NCI-H446 treated with DMSO at 0.1 percent for 48 hours (cell line): ENCODE results near the gene NCKAP5.

ENCODE experiments used
- DNase-seq: peaks from one replicate; lab custom pipeline; 2025; lab: John Stamatoyannopoulos, UW

NCKAP5 gene

DNA sequence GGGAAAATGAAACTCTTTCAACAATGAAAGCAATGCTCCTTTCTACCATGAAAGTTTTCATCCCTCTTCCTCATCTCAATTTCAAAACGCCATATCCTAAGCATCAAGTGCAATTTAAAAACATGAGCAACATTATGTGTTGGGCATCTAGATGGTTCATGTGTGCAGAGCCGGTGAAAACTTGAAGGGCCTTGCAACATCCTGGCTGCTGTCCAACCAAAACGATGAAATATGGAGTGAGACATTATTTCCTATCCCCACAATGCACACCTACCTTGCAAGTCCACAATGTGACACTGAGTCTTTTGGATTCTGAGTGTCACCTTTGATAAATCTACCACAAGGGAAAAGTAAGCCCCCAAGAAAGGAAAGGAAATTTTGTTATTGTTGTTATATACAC is 110.0 kb downstream of the NCKAP5 start:
- no peak for DNase-seq

DNA sequence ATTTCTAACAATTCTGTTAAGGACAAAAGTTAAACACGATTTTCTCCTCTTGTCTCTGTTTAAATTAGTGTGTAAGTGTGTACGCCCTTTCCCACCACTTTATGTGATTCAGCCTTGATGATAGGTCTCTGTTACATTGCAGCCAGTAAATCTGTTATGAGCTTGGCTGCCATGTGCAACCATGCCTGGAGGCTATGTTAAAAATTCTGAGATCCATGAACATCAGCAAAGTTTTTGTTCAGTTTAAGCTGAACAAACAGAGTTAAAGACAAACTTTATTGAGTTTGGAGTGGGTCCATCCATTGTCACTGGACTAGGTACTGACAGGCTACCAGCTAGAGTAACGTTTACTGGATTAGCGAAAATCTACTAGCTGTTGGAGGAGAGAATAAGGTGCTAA is 110.4 kb downstream of the NCKAP5 start:
- no peak for DNase-seq

DNA sequence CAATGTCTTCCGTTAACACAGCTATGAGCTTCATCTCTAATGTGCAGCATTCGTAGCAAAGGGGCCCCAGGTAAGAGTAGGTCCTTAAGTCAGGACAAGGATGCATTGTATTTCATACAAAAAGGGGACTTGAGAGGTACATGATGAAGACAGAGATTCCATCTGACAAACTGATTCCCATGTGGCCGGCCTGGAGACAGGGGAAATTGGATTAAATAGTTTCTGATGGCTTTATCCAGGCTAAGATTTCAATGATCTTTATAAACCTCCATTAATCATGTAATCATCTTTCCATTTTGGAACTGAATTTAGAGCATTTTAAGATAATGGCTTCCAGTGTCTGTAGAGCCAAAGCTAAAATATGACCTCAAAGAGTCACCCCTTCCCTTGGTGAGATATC is 111.3 kb downstream of the NCKAP5 start:
- no peak for DNase-seq

DNA sequence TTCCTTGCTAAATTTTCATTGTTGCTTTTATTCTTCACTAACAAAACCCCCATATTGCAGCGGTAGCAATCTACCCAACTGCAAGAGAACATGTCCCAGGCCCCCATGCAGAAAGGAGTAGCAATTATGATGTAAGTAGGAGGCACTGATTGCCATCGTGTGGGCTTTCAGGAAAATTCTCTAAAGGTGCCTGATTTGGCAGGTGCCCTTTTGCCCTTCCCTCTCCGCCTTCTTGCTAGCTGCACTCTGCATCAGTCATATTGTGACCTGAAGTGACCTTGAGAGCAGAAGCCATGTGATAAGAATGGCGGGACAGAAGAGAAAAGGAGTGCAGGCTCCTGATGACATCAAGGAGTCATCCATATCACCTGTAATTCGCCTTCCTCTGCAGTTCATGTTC is 112.1 kb downstream of the NCKAP5 start:
- no peak for DNase-seq

DNA sequence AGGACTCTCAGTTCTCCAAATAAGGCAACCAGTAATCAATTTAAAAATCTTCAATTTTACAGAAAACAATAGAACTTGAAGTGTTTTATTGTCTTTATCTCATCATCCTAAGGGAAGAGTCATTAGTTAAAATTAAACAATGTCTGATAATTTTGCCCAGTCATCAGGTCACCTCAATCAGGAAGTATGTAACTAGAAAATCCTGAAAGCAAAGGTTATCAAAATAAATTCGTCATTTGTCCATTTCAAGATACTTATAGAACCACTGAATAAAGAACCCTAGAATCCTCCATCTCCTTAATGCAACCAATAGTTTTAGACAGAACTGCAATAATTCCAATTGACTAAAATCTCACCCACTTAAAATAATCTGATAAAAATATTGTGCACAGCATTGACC is 115.2 kb downstream of the NCKAP5 start:
- no peak for DNase-seq

DNA sequence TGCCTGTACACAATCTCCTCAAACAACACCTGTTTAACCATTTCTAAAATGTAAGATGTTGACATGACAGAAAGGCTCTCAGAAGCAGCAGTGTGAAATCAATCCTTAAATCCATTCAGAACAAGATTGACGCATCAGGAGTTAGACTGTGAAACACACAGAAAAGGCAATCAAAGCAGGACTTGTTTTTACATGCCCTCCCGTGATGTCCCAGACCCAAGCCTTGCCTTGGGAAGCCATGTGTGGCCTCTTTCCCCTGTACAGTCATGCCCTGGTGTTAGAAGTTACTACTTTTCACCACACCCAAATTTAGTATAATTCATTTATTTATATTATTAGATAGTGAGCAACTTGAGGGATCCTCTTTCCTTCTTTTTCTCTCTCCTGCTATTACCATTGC is 115.7 kb downstream of the NCKAP5 start:
- DNase-seq, result no peak

DNA sequence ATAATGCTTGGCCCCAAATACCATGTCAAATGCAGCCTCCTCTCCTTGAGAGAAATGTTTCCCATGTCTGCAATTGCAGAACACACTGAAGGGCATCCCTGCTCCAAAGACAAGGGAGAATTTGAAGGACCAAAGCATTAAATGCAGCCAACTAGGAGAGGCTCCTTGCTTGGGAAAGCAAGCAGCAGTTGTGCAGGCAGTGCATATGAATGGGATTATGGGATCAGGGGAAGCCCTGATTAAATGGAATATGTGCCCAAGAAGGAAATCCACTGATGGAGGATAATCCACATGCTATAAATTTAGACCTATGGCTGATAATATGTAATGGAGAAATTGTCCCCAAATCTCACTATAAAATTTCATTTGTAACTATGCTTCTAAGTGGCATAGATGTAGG is 116.1 kb downstream of the NCKAP5 start:
- DNase-seq, result no peak

DNA sequence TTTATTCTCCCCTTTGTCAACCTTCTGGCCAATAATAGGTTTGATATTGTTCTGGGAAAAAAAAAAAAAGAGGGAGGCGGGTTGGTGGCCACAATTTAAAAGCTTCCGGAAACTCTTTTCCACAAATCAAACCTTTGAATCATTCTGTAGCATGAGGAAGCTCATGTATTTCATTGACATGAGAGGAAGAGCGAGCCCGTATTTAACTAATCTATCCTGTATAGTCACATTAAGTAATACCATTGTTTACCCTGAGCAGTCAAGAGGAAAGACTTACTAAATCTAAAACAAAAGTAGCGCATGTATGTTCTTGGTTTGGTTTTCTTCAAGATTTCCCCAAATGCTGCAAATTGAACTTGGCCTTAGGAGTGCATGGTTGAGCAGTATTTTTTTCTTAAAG is 120.1 kb downstream of the NCKAP5 start:
- no peak for DNase-seq

DNA sequence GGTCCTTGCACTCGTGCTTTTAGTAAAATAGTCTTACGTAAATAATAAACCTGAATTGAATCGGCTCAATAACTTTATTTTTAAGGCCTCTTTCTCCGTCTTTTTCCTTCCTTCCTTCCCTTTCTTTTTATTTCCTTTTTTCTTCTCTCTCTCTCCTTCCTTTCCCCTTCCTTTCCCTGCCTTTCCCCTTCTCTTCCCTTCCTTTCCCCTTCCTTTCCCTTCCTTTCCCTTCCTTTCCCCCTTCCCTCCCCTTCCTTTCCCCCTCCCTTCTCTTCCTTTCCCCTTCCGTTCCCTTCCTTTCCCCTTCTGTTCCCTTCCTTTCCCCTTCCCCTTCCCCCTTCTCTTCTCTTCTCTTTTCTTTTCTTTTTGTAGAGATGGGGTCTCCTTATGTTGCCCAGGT is 121.0 kb downstream of the NCKAP5 start:
- DNase-seq, result no peak

DNA sequence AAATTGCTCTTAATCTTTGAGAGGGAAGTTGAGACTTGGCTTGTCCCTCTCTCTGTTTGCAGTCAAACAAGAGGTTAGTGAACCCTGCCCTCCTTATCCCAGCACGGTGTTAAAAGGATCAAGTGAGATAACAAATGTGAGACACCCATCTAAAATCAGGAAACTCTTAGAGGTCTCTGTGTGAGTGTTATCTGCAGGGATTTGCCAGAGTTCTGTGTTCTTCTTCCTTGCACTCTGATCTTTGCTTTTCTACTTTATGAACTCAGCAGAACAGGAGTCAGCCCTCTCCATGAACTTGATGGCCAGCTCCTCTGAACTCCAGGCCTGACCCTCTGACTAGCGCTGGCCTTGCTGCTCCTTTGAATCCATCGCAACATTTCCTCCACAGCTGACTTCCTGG is 123.8 kb downstream of the NCKAP5 start:
- DNase-seq, result no peak

DNA sequence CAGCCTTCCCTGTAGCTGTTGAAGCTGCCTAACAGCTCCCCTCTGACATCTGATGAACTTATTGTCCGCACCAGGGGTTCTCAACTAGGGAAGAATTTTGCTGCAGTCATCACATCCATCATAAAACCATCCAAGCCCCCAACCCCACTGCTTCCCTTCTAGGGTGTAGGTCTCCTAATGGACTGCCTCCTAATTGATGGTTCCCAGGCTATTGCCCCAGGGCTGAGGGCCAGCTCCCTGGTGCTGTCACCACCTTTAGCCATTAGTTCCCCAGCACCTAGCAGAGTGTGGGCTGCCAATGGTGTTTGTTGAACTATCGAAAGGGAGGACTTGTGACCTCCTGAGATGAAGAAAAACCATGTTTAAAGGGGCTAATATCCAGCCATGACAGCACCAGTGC is 125.9 kb downstream of the NCKAP5 start:
- DNase-seq, result no peak

DNA sequence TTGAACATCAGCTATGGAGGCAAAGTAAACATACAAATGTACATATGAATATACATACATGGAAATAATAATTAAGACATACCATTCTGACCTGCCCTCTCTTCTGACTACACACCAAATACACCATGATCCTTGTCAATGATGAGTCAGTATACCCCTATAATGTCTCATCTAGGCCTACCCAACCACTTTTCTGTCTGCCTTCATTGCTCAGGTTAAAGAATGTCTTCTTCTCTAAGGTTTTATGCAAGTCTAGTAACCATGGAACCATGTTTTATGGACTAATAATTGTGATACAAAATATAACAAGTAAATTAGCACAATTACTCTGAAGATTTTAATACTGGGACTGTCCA is 128.7 kb downstream of the NCKAP5 start:
- no peak for DNase-seq

DNA sequence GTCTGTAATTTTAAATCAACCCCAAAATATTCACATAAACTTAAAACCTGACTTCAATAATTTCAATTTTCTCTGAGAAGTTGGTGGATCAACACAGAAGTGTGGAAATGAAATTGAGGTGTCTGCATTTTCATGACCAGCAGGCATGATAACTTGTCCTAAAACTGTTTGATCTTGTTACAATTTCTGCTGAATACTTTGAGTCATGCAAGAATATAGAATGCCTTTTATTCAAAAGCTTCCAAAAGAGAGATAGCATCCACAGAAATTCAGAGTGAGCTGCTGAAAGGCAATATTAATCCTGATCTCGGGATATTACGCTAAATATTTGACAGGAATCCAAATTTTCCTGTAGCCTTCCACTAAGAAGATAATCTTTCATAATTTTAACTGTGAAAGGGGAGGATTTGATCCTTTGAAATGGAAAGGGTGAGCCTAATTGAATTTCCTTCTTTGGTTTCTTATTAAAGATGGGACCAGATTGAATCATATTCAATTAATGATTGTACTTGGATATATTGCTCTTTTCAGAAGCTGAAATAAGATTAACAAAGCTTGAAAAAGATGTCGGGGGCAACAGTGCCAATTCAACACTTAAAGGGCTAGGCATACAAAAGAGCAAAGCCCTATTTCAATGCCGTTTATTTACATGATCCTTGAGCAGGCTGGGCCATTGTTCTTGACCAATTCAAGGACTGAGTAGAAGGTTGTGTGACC is 129.3 kb downstream of the NCKAP5 start:
- DNase-seq, result no peak

DNA sequence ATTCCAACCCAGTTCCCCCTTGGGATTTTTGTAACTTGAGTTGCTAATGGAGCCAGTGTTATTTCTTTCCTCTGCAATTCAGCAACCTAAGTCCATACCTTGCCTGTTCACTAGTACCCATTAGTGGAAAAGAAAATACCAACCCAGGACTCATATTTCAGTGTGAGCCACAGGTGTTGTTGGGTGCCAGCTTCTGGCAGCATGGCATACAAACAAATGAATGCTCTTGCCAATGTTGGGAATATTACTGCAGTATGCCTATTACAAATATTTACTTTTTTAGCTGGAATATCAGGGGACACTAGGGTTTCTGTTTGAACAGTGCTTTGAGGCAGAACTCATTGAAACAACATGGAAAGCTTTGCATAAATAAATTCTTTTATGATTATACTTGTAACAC is 130.2 kb downstream of the NCKAP5 start:
- DNase-seq, result no peak

DNA sequence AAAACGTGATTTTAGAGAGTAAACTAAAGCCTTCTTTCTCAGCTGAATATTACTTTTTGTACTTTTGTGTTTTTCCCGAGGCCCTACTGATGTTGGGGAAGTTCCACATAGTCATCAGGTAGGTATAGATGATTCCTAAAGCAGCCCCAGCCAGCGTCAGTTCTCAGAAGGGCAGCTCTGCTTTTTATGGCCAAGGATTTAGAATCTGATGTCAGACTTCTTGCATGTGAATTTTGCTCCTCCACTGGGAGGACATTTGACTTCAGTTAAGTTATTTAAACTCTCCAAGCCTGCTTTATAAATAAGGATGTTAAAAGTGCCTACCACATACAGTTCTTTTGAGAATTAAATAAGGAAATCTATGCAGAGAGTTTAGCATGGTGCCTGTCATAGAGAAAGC is 130.8 kb downstream of the NCKAP5 start:
- no peak for DNase-seq

DNA sequence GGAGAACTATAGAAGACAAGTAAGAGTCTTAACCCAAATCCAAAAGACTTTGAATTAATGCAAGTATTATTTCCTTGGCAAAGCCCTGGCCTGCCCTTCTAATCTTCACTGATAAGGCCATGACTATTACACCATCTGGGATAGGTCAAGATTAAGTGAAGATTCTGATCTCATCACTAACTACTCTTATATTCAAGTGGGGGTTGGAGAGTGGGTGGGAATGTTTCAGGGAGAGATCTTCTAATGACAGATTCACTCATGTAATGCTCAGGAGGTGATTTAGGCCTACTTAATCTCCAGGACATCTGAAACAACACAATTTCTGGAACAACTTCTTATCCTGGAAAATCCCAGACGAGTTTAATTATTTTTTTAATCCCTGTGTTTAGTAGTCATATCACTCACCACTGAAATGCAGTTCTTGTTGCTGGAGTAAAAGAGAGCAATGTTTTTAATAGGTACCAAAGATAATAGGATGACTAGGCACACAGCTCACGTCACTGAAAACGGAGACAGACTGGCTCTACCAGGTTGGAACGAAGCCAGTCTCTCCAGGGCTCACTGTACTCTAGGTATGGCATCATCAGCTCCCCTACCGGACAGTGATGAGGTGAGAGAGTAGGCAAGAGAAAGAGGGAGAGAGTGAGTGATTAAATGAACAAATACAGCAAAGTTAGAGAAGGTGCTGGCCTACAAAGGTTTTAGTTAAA is 133.1 kb downstream of the NCKAP5 start:
- no peak for DNase-seq

DNA sequence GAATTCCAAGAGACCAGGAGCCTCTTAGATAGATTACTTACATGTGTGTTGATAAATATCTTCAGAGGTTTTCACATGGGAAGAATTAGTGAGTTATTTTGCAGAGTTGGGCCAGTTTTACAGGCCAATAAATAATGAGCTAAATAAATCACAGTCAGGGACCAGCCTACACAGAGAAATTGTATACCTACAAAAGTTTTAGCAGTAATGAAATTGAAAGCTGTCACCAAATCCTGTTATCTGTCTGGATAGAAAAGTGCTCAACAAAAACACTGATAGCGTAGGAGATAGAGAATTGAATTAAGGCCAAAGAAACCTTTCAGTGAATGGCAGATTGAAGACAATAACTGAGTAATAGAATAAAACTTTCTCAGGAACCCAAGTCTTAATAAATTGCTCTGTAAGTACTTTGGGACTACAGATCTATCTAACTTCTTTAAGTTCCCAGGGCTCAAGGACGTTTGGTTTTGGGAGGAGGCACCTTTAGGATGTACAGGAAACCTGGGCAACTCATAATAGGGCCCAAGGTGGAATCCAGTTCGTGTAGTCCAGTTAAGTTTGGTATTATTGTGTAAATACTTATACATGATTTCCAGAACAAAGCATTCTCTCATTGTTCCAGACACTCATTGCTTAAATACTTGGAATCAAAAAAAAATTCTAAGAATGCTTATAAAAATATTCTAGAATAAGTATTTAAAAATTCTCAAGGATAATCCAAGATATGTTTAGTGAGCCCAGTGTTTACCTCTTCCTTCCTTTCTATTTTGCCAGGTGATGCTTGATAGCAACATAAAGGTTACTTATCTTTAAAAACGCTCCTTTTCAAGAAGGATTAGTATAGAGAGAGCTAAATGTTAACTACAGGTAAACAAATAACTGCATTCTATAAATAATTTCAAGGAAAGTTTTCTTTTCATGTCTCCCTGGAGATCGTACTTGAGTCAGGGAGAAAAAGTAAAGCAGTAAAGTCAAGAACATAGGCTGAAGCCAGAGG is 134.5 kb downstream of the NCKAP5 start:
- DNase-seq, result no peak

DNA sequence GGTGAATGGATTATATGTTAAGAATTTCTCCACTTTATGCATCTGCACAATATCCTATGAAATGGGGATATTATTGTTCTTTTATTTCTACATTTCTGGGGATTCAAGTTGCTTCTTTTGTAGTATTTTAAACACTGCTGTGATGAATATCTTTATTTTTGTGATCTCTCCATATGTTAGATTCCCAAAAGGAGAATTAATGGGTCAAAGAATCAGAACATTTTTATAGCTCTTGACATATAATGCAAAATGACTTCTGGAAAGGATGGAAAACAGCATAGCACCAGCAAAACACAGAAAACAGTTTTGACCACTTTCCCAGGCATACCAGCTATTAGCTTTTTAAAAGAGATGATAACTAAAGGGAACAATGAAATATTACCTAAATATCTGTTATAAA is 135.5 kb downstream of the NCKAP5 start:
- DNase-seq, result no peak

DNA sequence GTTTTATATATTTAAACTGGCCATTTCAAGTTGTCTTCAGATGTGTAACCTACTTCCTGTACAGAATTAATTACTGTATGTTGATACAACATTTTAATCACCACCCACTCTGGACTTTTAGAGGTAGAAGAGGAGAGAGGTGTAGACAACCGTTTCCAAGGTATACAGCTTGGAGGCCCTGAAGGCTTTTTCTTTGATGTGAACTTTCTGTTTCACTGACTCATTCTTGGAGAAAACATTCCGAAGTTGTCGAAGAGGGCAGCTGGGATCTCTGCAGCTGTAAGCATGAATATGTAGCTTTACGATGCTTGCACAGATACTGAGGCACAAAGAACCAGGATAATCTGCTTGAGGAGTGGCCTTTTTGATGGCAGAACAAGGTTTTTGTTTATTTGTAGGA is 137.0 kb downstream of the NCKAP5 start:
- no peak for DNase-seq

DNA sequence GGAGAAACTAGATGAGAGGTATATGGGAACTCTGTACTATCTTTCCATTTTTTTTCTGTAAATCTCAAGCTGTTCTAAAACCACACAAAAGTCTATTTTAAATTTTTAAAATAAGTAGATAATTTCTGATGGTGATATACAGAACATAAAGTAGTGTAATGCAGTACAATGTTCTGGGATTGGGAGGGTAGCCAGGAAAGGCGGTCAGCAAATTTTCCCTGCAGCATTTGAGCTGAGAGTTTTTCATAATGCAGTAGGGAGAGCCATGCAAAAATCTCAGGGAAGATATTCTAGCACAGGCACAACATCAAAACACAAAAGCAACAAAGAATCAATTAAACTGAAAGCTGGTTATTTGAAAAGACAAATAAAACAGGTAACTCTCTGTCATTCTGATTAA is 141.5 kb downstream of the NCKAP5 start:
- DNase-seq, result no peak

DNA sequence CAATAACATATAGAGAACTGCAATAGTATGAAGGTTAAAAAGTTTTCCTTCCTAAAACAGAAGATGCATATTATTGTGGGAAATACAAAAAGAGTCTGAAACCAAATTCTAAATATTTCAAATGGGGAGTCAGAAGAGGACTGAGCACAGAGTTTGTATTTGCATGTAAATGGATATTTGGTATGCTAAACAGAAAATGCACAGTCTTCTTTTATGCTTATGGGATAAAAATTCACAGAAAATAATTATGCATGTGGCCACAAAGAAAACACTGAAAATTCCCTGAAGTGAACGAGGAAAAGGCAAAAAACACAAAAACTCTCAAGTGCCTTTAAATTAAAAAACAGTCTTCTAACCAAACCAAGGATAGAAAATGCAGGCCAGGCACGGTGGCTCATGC is 142.7 kb downstream of the NCKAP5 start:
- no peak for DNase-seq

DNA sequence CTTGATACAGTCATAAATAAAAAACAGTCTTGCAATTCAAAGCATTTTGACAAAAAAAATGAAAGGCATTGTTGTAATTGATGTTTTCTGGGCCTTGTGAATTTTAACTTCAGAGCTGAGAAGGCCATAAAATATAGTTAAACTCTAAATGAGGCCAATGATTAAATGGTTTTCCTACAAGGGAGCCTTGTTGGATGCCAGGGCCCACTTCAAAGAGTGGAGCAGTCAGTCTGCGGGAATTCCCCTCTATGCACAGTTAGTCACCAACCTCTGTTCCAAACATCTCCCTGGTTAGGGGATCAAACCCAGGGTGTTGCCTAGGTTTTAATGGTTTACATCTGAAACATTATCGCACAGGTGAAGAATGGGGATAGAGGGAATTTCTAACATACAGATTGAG is 143.4 kb downstream of the NCKAP5 start:
- no peak for DNase-seq

DNA sequence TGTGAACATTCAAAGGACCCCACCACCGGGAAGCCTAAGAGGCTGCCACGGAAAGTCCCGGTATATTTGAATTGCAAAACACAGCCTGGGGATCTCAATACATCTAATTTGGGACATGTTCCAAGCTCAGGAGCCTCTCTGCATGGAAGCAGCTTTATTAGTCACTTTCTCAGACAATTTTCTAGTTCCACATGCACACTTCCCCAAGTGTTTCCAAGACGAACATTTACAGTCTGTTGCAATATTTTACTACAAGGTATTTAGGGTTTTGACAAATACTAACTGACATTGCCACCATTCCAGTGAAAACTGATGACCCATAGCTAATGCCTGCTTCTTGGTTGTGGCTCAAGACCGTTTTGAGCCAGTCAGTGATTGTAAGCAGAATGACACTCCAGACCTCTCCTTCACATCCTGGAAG is 145.3 kb downstream of the NCKAP5 start:
- DNase-seq, result no peak
